Activated CD8-positive, alpha-beta memory T cell treated with anti-CD3 and anti-CD28 coated beads for 4 hours (primary cell): ENCODE results near the gene FHL3.
"Not testable (repeated sequence)": the region's sequence is repeated elsewhere in the genome, so short reads cannot be mapped to it uniquely, and the experiment has no call there.

Source experiments
- DNase-seq, 2 donors: peaks; one replicate each; pipeline ENCODE4 v3.0.0-alpha.2; 2020; ENCODE audit warnings: low read depth in 2 of 2

Gene FHL3

GRCh38 chr1:38034871-38035270, 29.6 kb upstream of the FHL3 start:
- DNase-seq, result no peak

- DNase-seq, result not testable (repeated sequence)
These were observed 27.7 kb upstream of the FHL3 start for GRCh38 chr1:38032992-38033391.

GRCh38 chr1:38031513-38031866, 26.2 kb upstream of the FHL3 start:
- no peak for DNase-seq

GRCh38 chr1:38030596-38031512, 25.5 kb upstream of the FHL3 start:
- no peak for DNase-seq

- DNase-seq, result peak; percentile 28 to 36
These were observed 24.6 kb upstream of the FHL3 start for GRCh38 chr1:38029685-38030511.

- no peak for DNase-seq
These were observed 23.9 kb upstream of the FHL3 start for GRCh38 chr1:38029081-38029681.

GRCh38 chr1:38028671-38029070, 23.4 kb upstream of the FHL3 start:
- no peak for DNase-seq

GRCh38 chr1:38028105-38028591, 22.8 kb upstream of the FHL3 start:
- no peak for DNase-seq

GRCh38 chr1:38027201-38028104, 22.1 kb upstream of the FHL3 start:
- DNase-seq, result no peak

GRCh38 chr1:38026592-38027200, 21.4 kb upstream of the FHL3 start:
- DNase-seq, result no peak

GRCh38 chr1:38025664-38026063, 20.4 kb upstream of the FHL3 start:
- DNase-seq, result no peak

GRCh38 chr1:38025233-38025632, 19.9 kb upstream of the FHL3 start:
- DNase-seq, result no peak

- no peak for DNase-seq
These were observed 17.5 kb upstream of the FHL3 start for GRCh38 chr1:38022810-38023209.

- DNase-seq, result no peak
These were observed 16.7 kb upstream of the FHL3 start for GRCh38 chr1:38021969-38022368.

GRCh38 chr1:38020396-38020795, 15.1 kb upstream of the FHL3 start:
- DNase-seq, result no peak

GRCh38 chr1:38018864-38019343, 13.6 kb upstream of the FHL3 start:
- no peak for DNase-seq

- no peak for DNase-seq
These were observed 10.8 kb upstream of the FHL3 start for GRCh38 chr1:38015978-38016725.

GRCh38 chr1:38014724-38015424, 9.6 kb upstream of the FHL3 start:
- DNase-seq, result no peak

- no peak for DNase-seq
These were observed 8.9 kb upstream of the FHL3 start for GRCh38 chr1:38014171-38014570.
